Effector CD8-positive, alpha-beta T cell (primary cell): ENCODE data around the gene PRKAR2A.

ENCODE experiments used
- DNase-seq: peaks from one replicate; lab custom pipeline; 2025; lab: John Stamatoyannopoulos, UW
- total RNA-seq, 4 experiments: gene quantifications; one replicate each; lab custom pipeline; 2026; lab: John Stamatoyannopoulos, UW

The PRKAR2A gene
- 82.7 to 116 (median 99.6) reads per million in 4 experiments for total RNA-seq

- peak; percentile 64 for DNase-seq
These were observed at the start of gene PRKAR2A for GRCh38 chr3:48847504-48848423. Gene PRKAR2A, minus strand, starts transcription at chr3:48847874. Its CDS starts 278 bp downstream, at chr3:48847596.

DNA sequence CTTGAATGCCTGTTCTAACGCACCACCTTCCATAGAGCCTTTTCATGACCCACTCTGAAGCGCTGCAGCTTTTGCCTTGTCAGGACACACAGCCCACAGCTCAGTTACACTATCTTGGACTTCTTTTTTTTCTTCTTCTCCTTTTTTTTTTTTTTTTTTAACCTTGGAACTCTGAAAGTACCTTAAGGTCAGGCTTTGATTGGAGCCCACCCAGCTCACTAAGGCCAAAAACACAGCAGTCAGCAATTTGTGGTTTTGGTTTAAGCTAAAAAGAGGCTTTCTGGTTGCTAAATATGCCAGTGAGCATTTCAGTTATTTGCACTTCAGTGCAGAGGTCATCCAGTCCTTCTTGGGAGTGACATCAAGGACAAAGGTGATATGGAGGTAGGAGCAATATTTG lies 49.3 kb upstream of the PRKAR2A start:
- no peak for DNase-seq

GRCh38 chr3:48894516-48894915 lies 46.8 kb upstream of the PRKAR2A start:
- no peak for DNase-seq

GRCh38 chr3:48891606-48892005 lies 43.9 kb upstream of the PRKAR2A start:
- DNase-seq: no peak

DNA sequence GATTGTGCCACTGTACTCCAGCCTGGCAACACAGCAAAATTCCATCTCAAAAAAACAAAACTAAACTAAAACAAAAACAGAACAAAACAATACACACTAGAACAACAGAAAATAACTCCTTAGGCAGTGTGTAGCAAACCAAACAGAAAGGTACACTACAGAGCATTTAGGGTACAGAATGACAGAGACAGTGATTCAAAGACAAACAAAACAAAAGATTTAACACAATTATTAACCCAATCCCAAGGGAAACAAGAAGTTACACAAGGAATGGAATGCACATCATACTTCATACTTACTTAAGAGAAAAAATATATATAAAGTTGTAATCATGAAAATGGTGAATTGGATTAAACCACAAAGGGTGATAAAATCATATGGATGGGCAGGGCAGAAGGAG lies 38.1 kb upstream of the PRKAR2A start:
- DNase-seq: no peak

GRCh38 chr3:48881652-48882114 lies 34.0 kb upstream of the PRKAR2A start:
- no peak for DNase-seq

DNA sequence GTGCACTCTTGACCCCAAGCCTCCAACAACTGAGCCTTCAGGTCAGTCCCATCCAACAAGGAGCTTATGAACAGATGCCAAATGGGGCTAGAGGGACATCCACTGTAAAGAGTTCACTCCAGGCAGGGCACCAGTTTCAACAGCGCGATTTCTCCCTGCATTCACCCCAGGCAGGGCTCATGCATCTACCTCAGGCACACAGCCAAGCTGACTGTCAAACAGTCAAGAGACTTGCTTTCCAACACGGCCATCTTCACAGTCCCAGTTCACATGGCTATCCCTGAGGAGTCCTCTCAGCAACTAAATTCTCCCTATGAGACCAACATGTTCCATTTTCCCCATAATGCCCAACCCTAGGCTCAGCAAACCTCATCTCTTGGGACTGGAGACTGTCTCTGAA lies 33.3 kb upstream of the PRKAR2A start:
- DNase-seq: no peak

GRCh38 chr3:48879994-48880377 lies 32.3 kb upstream of the PRKAR2A start:
- DNase-seq: no peak

GRCh38 chr3:48879307-48879993 lies 31.8 kb upstream of the PRKAR2A start:
- DNase-seq: no peak

DNA sequence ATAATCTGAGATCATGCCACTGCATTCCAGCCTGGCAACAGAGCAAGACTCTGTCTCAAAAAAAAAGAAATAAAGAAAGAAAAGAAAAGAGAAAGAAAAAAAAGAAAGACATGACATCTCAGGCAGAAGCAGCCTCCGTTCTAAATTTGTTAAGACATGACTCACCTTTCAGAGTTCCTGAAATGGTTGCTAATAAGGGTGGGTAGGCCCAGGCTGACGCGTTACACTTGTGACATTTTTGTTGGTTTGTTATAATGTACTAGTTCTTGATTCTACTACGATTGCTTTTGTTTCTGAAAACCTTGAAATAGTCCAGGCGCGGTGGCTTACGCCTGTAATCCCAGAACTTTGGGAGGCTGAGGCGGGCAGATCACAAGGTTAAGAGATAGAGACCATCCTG lies 30.0 kb upstream of the PRKAR2A start:
- no peak for DNase-seq

GRCh38 chr3:48863122-48863521 lies 15.4 kb upstream of the PRKAR2A start:
- no peak for DNase-seq

DNA sequence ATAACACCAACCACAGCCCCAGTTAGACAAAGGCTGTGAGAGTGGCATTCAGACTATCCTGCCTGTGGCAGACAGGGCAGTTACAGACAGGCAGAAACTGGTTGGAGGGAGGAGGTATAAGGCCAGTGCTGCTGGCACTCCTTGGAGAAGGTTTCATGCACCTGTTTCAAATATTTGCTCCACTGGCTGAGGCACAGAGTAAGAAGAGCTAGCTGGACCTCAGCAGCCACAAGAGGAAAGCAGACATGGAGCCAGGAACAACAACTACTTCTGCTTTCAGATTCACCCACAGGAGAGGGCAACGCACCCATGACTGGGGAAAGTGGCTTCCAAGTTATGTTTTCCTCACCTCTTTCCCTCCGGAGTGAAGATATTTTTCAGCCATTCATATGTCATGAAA lies 11.5 kb upstream of the PRKAR2A start:
- no peak for DNase-seq

DNA sequence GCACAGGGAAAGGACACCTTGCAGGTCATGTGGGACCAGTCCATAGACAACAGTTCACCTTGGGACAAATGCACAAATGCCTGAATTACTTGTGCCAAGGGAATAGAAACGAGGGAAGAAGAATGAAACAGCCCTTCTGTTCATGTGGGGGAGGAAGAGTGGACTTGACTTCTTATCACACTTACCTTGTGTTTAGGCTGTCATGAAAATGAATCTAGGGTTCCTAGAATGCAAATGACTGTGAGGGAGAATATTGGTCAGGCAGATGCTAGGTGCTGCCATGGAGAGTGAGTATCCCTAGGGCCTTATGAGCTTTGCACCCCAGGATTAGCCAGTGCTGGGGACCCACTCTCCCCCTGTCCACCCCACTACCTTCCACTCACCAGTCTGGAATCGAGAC lies 11.0 kb upstream of the PRKAR2A start:
- DNase-seq: no peak

DNA sequence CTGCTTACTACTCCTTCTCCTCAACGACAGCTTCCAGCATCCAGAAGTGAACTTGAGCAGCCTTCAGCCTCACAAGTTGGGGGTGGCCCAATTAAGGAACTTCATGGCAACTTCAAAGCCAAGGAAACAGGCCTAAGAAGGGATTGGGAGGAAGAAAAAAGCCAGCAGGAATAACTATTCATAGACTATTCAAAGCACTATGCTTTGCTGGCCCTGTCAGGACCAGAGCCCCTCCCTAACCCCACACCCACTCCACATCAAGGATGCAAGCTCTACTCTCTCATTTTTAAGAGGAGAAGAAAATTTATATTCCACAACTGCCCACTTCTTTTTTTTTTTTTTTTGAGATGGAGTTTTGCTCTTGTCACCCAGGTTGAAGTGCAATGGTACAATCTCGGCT lies 10.0 kb upstream of the PRKAR2A start:
- DNase-seq: no peak

DNA sequence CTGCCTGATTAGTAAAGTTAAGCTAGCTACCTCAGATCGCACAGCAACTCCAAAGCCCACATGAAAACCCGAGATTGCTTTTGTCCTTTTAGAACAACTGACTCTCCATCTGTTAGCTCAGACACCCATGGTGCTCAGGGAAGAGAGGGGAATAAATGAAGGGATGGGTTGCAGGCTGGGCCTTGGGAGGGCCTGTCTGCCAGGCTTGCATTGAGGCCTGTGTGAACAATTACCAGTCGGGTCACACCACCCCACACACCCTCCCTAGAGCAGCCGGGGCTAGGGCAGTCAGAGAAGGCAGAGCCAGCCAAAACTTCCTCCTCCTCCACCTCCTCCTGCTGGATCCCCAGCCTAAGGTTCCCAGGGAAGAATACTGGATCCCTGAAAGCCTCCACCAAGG lies 8.8 kb upstream of the PRKAR2A start:
- DNase-seq: no peak

- DNase-seq: no peak
These were observed 8.2 kb upstream of the PRKAR2A start for GRCh38 chr3:48855681-48856447.

- DNase-seq: no peak
These were observed 4.5 kb upstream of the PRKAR2A start for GRCh38 chr3:48852151-48852550.

GRCh38 chr3:48851407-48851806 lies 3.7 kb upstream of the PRKAR2A start:
- no peak for DNase-seq

- DNase-seq: no peak
These were observed 1.3 kb upstream of the PRKAR2A start for GRCh38 chr3:48848816-48849515.

GRCh38 chr3:48847053-48847503 lies 596 bp downstream of the PRKAR2A start:
- peak; percentile 36 for DNase-seq

DNA sequence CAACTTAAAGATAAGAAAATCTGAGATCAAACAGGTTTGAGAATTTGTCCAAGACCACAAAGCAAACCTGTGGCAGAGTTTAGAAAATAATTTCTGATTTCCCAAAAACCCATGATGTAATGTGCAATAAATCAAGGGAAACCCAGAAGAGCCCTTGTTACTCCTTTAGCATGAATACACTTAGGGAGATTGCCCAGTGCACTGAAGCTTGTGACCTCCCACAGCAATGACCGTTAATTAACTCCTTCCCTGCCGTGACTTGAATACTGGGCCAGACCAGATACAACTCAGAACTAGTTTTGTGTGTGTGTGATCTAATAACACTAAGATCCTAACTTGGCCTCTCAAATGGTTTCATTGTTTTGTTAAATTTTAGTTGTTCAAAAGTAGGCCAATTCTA lies 2.5 kb downstream of the PRKAR2A start:
- no peak for DNase-seq

GRCh38 chr3:48837163-48837562 lies 10.5 kb downstream of the PRKAR2A start:
- DNase-seq: no peak
